ENCODE measurements around the gene SYT13. TPM values are rescaled to one million over a fixed set of nuclear protein-coding genes. Genes with fewer than 3 reads are reported as not detected.

SYT13 gene
- total and polyA plus RNA-seq, 10 of the 15 experiments (the other 5 are each of a cell fraction or from before 2014, with no cell fraction given), result not detected

GRCh38 chr11:45334410-45334809 is 48.3 kb upstream of the SYT13 start:
- WGBS (ENCODE audit: insufficient coverage, insufficient replicate concordance, low lambda C conversion rate, missing lambda C conversion rate), result 56% methylated on average over 10 of the region's 10 CpGs
- POLR2A ChIA-PET, result no interaction called here
- SMC1A ChIA-PET (ENCODE audit: uncharacterized antibody, unreplicated experiment), result interaction anchor here (4.4 kb wide), 1 partner anchor 223 kb away, joined by 20 read pairs; no protein-coding TSS in a partner anchor
- RAD21 ChIA-PET (ENCODE audit: unreplicated experiment), result no interaction called here
- Histone ChIP-seq H3K9me3 (replicated peaks; ENCODE audit: control insufficient read depth, insufficient read depth, low read length) (no peaks in the 10 kb centered on the region; the same call in 2 of the 3 replicates), H3K36me3 (ENCODE audit: control insufficient read depth in 2 of 2, insufficient read depth in 2 of 2, low read length in 1 of 2) (no peaks in the 10 kb centered on the region), H3K79me2 (ENCODE audit: control insufficient read depth, insufficient read depth, low read length) (no peaks in the 10 kb centered on the region), H3K4me3 (no peak overlapping the region), H3K9ac (ENCODE audit: control insufficient read depth, insufficient read depth, low read length) (no peak overlapping the region), H3K27ac (ENCODE audit: control insufficient read depth, insufficient read depth) (no peak overlapping the region), H2AFZ (ENCODE audit: control insufficient read depth, low read depth, low read length) (no peak overlapping the region), H4K20me1 (ENCODE audit: control insufficient read depth, insufficient read depth) (no peaks in the 10 kb centered on the region), H3K4me1 (ENCODE audit: control insufficient read depth, insufficient read depth, low read length) (peaks cover 2% of the 10 kb centered on the region; the same call in 1 of the 2 replicates), H3K27me3 (replicated peaks in 1 of 2; ENCODE audit: control insufficient read depth in 2 of 2, insufficient read depth in 2 of 2, low read length in 1 of 2) (no peaks in the 10 kb centered on the region), H3K4me2 (ENCODE audit: control insufficient read depth, insufficient read depth) (no peak overlapping the region)
- intact Hi-C loops (cut with micrococcal nuclease; ENCODE audit: unreplicated experiment) (no loop called here), in situ Hi-C loops (cut with MboI) (loop anchor here (5.0 to 25.0 kb wide), 2 partner anchors 227 to 397 kb away; no protein-coding TSS in a partner anchor)
- CTCF ChIA-PET, result interaction anchor here (0.6 to 2.8 kb wide), 4 partner anchors 10 to 425 kb away, joined by 3 to 12 read pairs (median 4); no protein-coding TSS in a partner anchor
- DNase-seq (ENCODE audit: low read depth, low spot score) (no peak), FAIRE-seq (no peak), ATAC-seq (no peak)
- no TSS peak for BruUV-seq (replicated peaks)
- no peak for TF ChIP-seq RELA (IDR thresholded peaks at IDR 0.05; ENCODE audit: borderline replicate concordance, partially characterized antibody)
- no peak for TF ChIP-seq SIN3A (IDR thresholded peaks at IDR 0.05; ENCODE audit: low read depth, low read length)
- no peak for TF ChIP-seq ETV6 (conservative IDR thresholded peaks at IDR 0.05 in 1 of 2, IDR thresholded peaks at IDR 0.05 in 1 of 2; ENCODE audit: borderline replicate concordance in 1 of 2, low read depth in 1 of 2)
- TF ChIP-seq, protein P1, sequence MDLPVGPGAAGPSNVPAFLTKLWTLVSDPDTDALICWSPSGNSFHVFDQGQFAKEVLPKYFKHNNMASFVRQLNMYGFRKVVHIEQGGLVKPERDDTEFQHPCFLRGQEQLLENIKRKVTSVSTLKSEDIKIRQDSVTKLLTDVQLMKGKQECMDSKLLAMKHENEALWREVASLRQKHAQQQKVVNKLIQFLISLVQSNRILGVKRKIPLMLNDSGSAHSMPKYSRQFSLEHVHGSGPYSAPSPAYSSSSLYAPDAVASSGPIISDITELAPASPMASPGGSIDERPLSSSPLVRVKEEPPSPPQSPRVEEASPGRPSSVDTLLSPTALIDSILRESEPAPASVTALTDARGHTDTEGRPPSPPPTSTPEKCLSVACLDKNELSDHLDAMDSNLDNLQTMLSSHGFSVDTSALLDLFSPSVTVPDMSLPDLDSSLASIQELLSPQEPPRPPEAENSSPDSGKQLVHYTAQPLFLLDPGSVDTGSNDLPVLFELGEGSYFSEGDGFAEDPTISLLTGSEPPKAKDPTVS (IDR thresholded peaks at IDR 0.05; ENCODE audit: low read depth, low read length), result no peak
- no peak for TF ChIP-seq LARP7 (IDR thresholded peaks at IDR 0.05)
- no peak for TF ChIP-seq ZNF622 (IDR thresholded peaks at IDR 0.05)
- TF ChIP-seq ZNF274 (IDR thresholded peaks at IDR 0.05; ENCODE audit: insufficient read depth, insufficient read length), result no peak
- no peak for TF ChIP-seq CHD2 (IDR thresholded peaks at IDR 0.05; ENCODE audit: borderline replicate concordance, low read depth, low read length)
- TF ChIP-seq MEF2B (IDR thresholded peaks at IDR 0.05; ENCODE audit: partially characterized antibody, poor library complexity, severe bottlenecking), result no peak
- TF ChIP-seq, protein P2, sequence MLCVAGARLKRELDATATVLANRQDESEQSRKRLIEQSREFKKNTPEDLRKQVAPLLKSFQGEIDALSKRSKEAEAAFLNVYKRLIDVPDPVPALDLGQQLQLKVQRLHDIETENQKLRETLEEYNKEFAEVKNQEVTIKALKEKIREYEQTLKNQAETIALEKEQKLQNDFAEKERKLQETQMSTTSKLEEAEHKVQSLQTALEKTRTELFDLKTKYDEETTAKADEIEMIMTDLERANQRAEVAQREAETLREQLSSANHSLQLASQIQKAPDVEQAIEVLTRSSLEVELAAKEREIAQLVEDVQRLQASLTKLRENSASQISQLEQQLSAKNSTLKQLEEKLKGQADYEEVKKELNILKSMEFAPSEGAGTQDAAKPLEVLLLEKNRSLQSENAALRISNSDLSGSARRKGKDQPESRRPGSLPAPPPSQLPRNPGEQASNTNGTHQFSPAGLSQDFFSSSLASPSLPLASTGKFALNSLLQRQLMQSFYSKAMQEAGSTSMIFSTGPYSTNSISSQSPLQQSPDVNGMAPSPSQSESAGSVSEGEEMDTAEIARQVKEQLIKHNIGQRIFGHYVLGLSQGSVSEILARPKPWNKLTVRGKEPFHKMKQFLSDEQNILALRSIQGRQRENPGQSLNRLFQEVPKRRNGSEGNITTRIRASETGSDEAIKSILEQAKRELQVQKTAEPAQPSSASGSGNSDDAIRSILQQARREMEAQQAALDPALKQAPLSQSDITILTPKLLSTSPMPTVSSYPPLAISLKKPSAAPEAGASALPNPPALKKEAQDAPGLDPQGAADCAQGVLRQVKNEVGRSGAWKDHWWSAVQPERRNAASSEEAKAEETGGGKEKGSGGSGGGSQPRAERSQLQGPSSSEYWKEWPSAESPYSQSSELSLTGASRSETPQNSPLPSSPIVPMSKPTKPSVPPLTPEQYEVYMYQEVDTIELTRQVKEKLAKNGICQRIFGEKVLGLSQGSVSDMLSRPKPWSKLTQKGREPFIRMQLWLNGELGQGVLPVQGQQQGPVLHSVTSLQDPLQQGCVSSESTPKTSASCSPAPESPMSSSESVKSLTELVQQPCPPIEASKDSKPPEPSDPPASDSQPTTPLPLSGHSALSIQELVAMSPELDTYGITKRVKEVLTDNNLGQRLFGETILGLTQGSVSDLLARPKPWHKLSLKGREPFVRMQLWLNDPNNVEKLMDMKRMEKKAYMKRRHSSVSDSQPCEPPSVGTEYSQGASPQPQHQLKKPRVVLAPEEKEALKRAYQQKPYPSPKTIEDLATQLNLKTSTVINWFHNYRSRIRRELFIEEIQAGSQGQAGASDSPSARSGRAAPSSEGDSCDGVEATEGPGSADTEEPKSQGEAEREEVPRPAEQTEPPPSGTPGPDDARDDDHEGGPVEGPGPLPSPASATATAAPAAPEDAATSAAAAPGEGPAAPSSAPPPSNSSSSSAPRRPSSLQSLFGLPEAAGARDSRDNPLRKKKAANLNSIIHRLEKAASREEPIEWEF (IDR thresholded peaks at IDR 0.05; ENCODE audit: insufficient replicate concordance, low read depth, low read length), result no peak
- TF ChIP-seq IRF4 (IDR thresholded peaks at IDR 0.05; ENCODE audit: low read depth, low read length), result no peak
- no peak for TF ChIP-seq IRF5 (IDR thresholded peaks at IDR 0.05; ENCODE audit: borderline replicate concordance)
- TF ChIP-seq HDAC2 (IDR thresholded peaks at IDR 0.05), result no peak
- TF ChIP-seq ZNF207 (IDR thresholded peaks at IDR 0.05; ENCODE audit: borderline replicate concordance), result no peak
- no peak for TF ChIP-seq MAX (IDR thresholded peaks at IDR 0.05; ENCODE audit: low read depth, low read length)

Measured in GM12878 (cell line).